A673 (cell line): ENCODE results near the gene TSPAN5. TPM values are rescaled to one million over a fixed set of nuclear protein-coding genes. Genes with fewer than 3 reads are reported as not detected.

Experiments used
- BruUV-seq: library from RNA; stranded (reverse); fragments of 400-500 nt; replicated peaks from 2 replicates; lab custom pipeline; 2021; lab: Mats Ljungman, UMichigan
- CTCF ChIA-PET: fragments of 300-600 bp; sonication (Branson Sonifier 250); formaldehyde crosslinking; loops from one replicate; lab custom pipeline; 2022; ENCODE audit warnings: antibody characterized with exemption; lab: Charles Lee
- POLR2A ChIA-PET: fragments of 300-600 bp; sonication (Branson Sonifier 250); formaldehyde crosslinking; loops from one replicate; lab custom pipeline; 2022; ENCODE audit warnings: antibody characterized with exemption; ENCODE audit not compliant: low non-redundant PET; lab: Charles Lee
- DNase-seq: peaks from one replicate; pipeline ENCODE4 v3.0.0-alpha.2; 2015; ENCODE audit warnings: low spot score
- H3K27ac ChIP-seq: fragments of 200-600 bp; sonication (generic); 2 replicates; pipeline ENCODE4 v1.5.1; 2016; ENCODE audit warnings: mixed run types, low read depth, mild to moderate bottlenecking, mixed read lengths, antibody characterized with exemption, low read length; ENCODE audit not compliant: poor library complexity, severe bottlenecking
- H3K27me3 ChIP-seq: fragments of 200-600 bp; sonication (generic); replicated peaks from 2 replicates; pipeline ENCODE4 v1.6.1; 2017; ENCODE audit warnings: mixed run types, low read depth, mild to moderate bottlenecking, mixed read lengths, antibody characterized with exemption, low read length; ENCODE audit not compliant: insufficient read depth, poor library complexity
- H3K36me3 ChIP-seq: fragments of 200-600 bp; sonication (generic); 2 replicates; pipeline ENCODE4 v1.6.1; 2016; ENCODE audit warnings: mixed run types, mild to moderate bottlenecking, mixed read lengths, antibody characterized with exemption, low read length; ENCODE audit not compliant: insufficient read depth, poor library complexity, severe bottlenecking
- H3K4me1 ChIP-seq: fragments of 200-600 bp; sonication (generic); 2 replicates; pipeline ENCODE4 v1.6.1; 2017; ENCODE audit warnings: mixed run types, mild to moderate bottlenecking, mixed read lengths, antibody characterized with exemption, low read length; ENCODE audit not compliant: insufficient read depth, poor library complexity, severe bottlenecking
- H3K4me3 ChIP-seq: fragments of 200-600 bp; sonication (generic); 2 replicates; pipeline ENCODE4 v1.5.1; 2016; ENCODE audit warnings: low read depth, mixed run types, mild to moderate bottlenecking, mixed read lengths, low read length; ENCODE audit not compliant: poor library complexity, severe bottlenecking
- H3K9me3 ChIP-seq: fragments of 200-600 bp; sonication (generic); 2 replicates; pipeline ENCODE4 v1.6.1; 2016; ENCODE audit warnings: mixed run types, low read depth, mild to moderate bottlenecking, mixed read lengths, antibody characterized with exemption, low read length; ENCODE audit not compliant: poor library complexity, severe bottlenecking
- CTCF ChIP-seq: fragments of 300-800, 200-600 bp; sonication (generic); conservative IDR thresholded peaks from 2 replicates; pipeline ENCODE4 v1.5.1; 2017; ENCODE audit warnings: low read depth, mild to moderate bottlenecking, antibody characterized with exemption, low read length, moderate library complexity, mixed read lengths
- EZH2 ChIP-seq: fragments of 200-600 bp; sonication (generic); IDR thresholded peaks from 2 replicates; pipeline ENCODE4 v1.6.1; 2017; ENCODE audit warnings: borderline replicate concordance, low read depth, mild to moderate bottlenecking, mixed read lengths, antibody characterized with exemption, low read length; ENCODE audit not compliant: poor library complexity, severe bottlenecking
- intact Hi-C: fragments of 100-400 bp; cut with micrococcal nuclease; formaldehyde crosslinking; loops from one replicate; pipeline ENCODE4 v1.10.0; 2022; ENCODE audit not compliant: unreplicated experiment
- total RNA-seq: library from RNA; stranded (reverse); gene quantifications from 2 replicates; pipeline ENCODE4 v1.2.3, GENCODE V29; 2021

TSPAN5 gene
- total RNA-seq, 1 experiment from 2014 or later = 15.2 TPM

GRCh38 chr4:98599617-98600205 is 58.7 kb downstream of the TSPAN5 start:
- Histone ChIP-seq H3K27me3 (no peaks in the 10 kb centered on the region), H3K9me3 (peaks cover 12% of the 10 kb centered on the region), H3K4me1 (no peaks in the 10 kb centered on the region), H3K4me3 (no peak overlapping the region), H3K36me3 (no peaks in the 10 kb centered on the region), H3K27ac (no peak overlapping the region)
- intact Hi-C loops = no loop called here
- no peak for DNase-seq
- CTCF ChIA-PET = no interaction called here
- TF ChIP-seq EZH2 (no peak), CTCF (no peak)
- POLR2A ChIA-PET = no interaction called here
- no TSS peak for BruUV-seq

- no peak overlapping the region for H3K4me3 ChIP-seq
- BruUV-seq = no TSS peak
- intact Hi-C loops = no loop called here
- H3K27me3 ChIP-seq = no peaks in the 10 kb centered on the region
- no peak for DNase-seq
- no peaks in the 10 kb centered on the region for H3K36me3 ChIP-seq
- POLR2A ChIA-PET = no interaction called here
- H3K4me1 ChIP-seq = no peaks in the 10 kb centered on the region
- H3K9me3 ChIP-seq = no peaks in the 10 kb centered on the region
- no peak for TF ChIP-seq CTCF
- no peak for TF ChIP-seq EZH2
- H3K27ac ChIP-seq = no peak overlapping the region
- CTCF ChIA-PET = no interaction called here
Measured at GRCh38 chr4:98586962-98587354, 71.5 kb downstream of the TSPAN5 start.

- BruUV-seq = no TSS peak
- Histone ChIP-seq H3K9me3 (no peaks in the 10 kb centered on the region), H3K4me3 (no peak overlapping the region), H3K36me3 (no peaks in the 10 kb centered on the region), H3K4me1 (peaks cover 3% of the 10 kb centered on the region), H3K27ac (no peak overlapping the region), H3K27me3 (no peaks in the 10 kb centered on the region)
- ChIA-PET CTCF (no interaction called here), POLR2A (no interaction called here)
- intact Hi-C loops = no loop called here
- TF ChIP-seq CTCF (no peak), EZH2 (no peak)
- no peak for DNase-seq
Measured at GRCh38 chr4:98586291-98586961, 72.0 kb downstream of the TSPAN5 start.
